Neuron (in vitro differentiated cells): ENCODE results near the gene CPOX.

Source experiments
- H2AFZ ChIP-seq: one replicate; pipeline ENCODE4 v1.6.1; 2013; ENCODE audit warnings: low read depth, mild to moderate bottlenecking, inconsistent platforms, low read length, moderate library complexity
- H3K27me3 ChIP-seq: one replicate; pipeline ENCODE4 v1.6.1; 2013; ENCODE audit warnings: low read length; ENCODE audit not compliant: insufficient read depth
- H3K36me3 ChIP-seq: one replicate; pipeline ENCODE4 v1.6.1; 2013; ENCODE audit warnings: low read length; ENCODE audit not compliant: insufficient read depth
- H3K4me1 ChIP-seq: one replicate; pipeline ENCODE4 v1.6.1; 2013; ENCODE audit warnings: low read length; ENCODE audit not compliant: insufficient read depth
- H3K4me3 ChIP-seq: 2 replicates; pipeline ENCODE4 v1.5.1; 2013; ENCODE audit warnings: mild to moderate bottlenecking, low read length, moderate library complexity
- H3K9me3 ChIP-seq: one replicate; pipeline ENCODE4 v1.6.1; 2013; ENCODE audit warnings: low read length

The CPOX gene

DNA sequence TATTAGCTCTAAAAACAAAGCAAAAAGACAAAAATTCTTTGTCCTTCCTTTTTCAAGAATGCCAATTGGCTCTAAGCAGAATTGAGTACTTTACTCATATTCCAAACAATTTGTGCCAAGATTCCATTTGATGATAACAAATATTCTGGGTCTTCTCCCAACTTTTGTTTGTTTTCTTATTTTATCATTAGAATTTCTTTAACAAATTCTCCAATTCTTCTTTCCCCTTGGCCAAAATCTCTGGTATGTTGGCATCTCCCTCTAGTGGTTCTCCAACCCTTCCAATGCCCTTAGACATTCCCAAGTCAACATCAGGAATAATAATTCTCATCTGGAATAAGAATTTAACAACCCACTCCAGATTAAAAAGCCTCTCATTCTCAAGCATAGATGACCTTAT lies 5.3 kb downstream of the CPOX start:
- Histone ChIP-seq H3K9me3 (peaks cover 3% of the 10 kb centered on the region), H2AFZ (no peak overlapping the region), H3K4me1 (peaks cover 10% of the 10 kb centered on the region), H3K4me3 (no peak overlapping the region), H3K36me3 (peaks cover 42% of the 10 kb centered on the region), H3K27me3 (no peaks in the 10 kb centered on the region)

DNA sequence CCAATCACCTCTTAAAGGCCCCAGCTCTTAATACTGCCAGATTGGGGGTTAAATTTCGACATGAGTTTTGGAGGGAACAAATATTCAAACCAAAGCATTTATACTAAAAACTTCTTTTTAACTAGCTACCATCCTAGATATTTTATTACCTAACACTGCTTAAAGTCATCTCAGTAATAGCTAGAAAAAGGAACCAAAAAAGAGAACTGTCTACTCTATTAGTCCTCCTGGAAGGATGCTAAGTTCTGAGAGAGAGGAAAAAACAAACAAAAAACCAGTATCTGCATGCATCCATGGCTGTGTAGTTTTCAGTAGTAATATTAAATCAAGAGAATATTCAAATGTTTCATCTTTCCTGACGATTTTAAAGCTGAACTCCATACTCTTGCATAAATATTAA lies 5.8 kb downstream of the CPOX start:
- H3K4me3 ChIP-seq, result no peak overlapping the region
- H3K36me3 ChIP-seq, result peaks cover 42% of the 10 kb centered on the region
- H3K4me1 ChIP-seq, result peaks cover 8% of the 10 kb centered on the region
- H2AFZ ChIP-seq, result no peak overlapping the region
- H3K9me3 ChIP-seq, result peaks cover 3% of the 10 kb centered on the region
- H3K27me3 ChIP-seq, result no peaks in the 10 kb centered on the region

GRCh38 chr3:98584547-98584946 lies 8.9 kb downstream of the CPOX start:
- H3K4me3 ChIP-seq, result no peak overlapping the region
- H3K9me3 ChIP-seq, result peaks cover 3% of the 10 kb centered on the region
- H3K36me3 ChIP-seq, result peaks cover 42% of the 10 kb centered on the region
- H3K4me1 ChIP-seq, result no peaks in the 10 kb centered on the region
- no peak overlapping the region for H2AFZ ChIP-seq
- H3K27me3 ChIP-seq, result no peaks in the 10 kb centered on the region

DNA sequence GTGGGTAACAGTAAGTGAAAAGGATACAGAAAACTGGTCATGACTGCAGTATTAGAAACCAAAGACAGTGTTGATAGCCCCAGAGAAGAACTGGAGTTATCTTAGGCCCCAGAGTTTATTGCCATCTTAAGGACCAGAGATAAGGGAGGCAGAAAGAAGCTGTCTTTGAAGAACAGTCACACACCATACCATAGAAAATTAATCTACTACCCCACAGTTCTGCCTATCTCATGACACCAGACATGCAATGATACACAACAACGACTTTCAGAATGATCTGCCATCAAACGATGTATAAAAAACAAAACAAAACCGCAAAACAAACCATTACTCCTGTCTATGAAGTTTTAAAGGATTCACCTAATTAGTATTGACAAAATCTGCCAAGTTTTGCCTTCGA lies 9.6 kb downstream of the CPOX start:
- H3K27me3 ChIP-seq, result no peaks in the 10 kb centered on the region
- peaks cover 42% of the 10 kb centered on the region for H3K36me3 ChIP-seq
- no peak overlapping the region for H3K4me3 ChIP-seq
- no peak overlapping the region for H2AFZ ChIP-seq
- peaks cover 3% of the 10 kb centered on the region for H3K9me3 ChIP-seq
- H3K4me1 ChIP-seq, result no peaks in the 10 kb centered on the region

DNA sequence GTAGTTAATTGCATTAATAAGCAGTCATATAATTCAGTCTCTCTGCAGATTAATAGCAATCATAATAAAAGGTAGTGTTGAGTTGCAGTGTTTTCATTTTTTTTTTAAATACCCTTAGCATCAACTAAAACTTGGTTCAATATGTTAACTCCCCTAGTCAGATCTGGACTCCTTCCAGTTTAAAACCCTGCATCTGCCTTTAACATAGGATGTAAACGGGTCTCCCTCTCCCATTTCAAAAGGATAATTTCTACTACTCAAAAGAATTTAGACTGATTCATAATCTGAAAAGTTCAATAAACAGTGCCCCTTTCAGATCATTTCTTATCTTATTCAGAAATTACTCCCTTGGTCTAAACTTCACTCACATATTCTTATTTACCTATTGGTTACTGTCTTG lies 11.4 kb downstream of the CPOX start:
- Histone ChIP-seq H3K36me3 (peaks cover 39% of the 10 kb centered on the region), H3K9me3 (peaks cover 3% of the 10 kb centered on the region), H3K27me3 (no peaks in the 10 kb centered on the region), H2AFZ (no peak overlapping the region), H3K4me3 (no peak overlapping the region), H3K4me1 (no peaks in the 10 kb centered on the region)

GRCh38 chr3:98581474-98581873 lies 11.9 kb downstream of the CPOX start:
- H2AFZ ChIP-seq, result no peak overlapping the region
- H3K27me3 ChIP-seq, result no peaks in the 10 kb centered on the region
- H3K4me3 ChIP-seq, result no peak overlapping the region
- peaks cover 39% of the 10 kb centered on the region for H3K36me3 ChIP-seq
- no peaks in the 10 kb centered on the region for H3K4me1 ChIP-seq
- peaks cover 3% of the 10 kb centered on the region for H3K9me3 ChIP-seq

GRCh38 chr3:98580401-98581386 lies 12.7 kb downstream of the CPOX start:
- no peaks in the 10 kb centered on the region for H3K27me3 ChIP-seq
- peaks cover 35% of the 10 kb centered on the region for H3K36me3 ChIP-seq
- peaks cover 3% of the 10 kb centered on the region for H3K9me3 ChIP-seq
- no peak overlapping the region for H3K4me3 ChIP-seq
- no peaks in the 10 kb centered on the region for H3K4me1 ChIP-seq
- no peak overlapping the region for H2AFZ ChIP-seq

DNA sequence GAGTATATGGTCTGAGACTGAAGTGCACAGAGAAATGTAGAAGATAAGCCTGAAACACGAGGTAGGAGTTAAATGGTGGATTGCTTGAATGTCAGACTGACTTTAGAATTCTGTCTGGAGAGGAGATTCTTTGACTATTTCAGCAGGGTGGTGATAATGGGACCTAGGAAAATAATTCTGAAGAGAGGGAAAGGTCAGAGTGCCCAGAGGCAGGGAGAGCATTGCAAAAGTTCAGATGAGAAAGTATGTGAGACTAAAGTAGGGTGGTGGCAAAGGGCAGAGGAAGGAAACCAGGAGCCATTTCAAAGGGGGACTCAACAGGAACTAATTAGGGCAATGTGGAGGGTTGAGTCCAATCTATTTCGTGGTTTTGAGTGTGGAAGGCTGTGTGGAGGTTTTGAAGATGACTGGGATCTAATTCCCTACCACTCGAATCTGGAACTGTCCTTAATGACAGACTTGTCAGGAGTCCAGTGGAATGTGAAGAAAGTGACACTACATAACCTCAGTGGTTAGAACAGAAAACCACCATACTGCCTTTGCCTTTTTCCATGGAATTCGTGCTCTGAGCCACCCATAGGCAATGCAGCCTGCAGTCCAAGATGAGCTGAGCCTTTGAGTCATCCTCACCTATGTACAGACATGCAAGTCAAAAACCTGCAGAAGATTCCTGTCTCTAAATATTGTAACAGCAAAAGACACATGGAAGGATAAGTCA lies 16.1 kb downstream of the CPOX start:
- no peaks in the 10 kb centered on the region for H3K9me3 ChIP-seq
- H3K36me3 ChIP-seq, result peaks cover 20% of the 10 kb centered on the region
- no peak overlapping the region for H3K4me3 ChIP-seq
- no peaks in the 10 kb centered on the region for H3K4me1 ChIP-seq
- H2AFZ ChIP-seq, result no peak overlapping the region
- no peaks in the 10 kb centered on the region for H3K27me3 ChIP-seq

GRCh38 chr3:98574132-98574531 lies 19.3 kb downstream of the CPOX start:
- Histone ChIP-seq H3K27me3 (no peaks in the 10 kb centered on the region), H2AFZ (no peak overlapping the region), H3K9me3 (no peaks in the 10 kb centered on the region), H3K36me3 (peaks cover 10% of the 10 kb centered on the region), H3K4me1 (no peaks in the 10 kb centered on the region), H3K4me3 (no peak overlapping the region)

DNA sequence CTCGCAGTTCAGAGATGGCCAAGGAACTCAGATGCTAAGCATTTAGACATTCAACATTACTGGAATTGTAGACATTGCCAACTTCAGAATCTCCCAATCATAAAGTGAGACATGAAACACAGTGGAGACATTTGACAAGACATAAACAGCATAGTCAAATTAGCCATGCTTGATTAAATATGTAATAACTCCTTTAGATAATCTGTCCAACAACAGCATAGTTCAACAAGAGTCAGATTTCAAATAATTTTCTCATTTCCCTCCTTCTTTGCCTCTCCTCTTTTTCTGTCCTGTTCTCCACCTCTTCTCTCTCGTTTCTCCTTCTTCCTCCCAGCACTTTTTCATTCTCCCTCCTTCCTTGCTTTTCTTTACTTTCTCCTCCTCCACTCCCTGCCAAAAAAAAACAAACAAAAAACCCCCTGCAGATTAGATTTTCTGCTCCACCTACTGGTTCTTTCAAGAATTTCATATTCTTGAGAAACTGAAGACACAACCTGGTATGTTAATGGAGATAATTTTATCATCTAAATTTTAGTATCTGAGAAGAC lies 20.2 kb downstream of the CPOX start:
- no peaks in the 10 kb centered on the region for H3K4me1 ChIP-seq
- no peak overlapping the region for H3K4me3 ChIP-seq
- H3K27me3 ChIP-seq, result no peaks in the 10 kb centered on the region
- H2AFZ ChIP-seq, result no peak overlapping the region
- H3K9me3 ChIP-seq, result no peaks in the 10 kb centered on the region
- peaks cover 5% of the 10 kb centered on the region for H3K36me3 ChIP-seq

DNA sequence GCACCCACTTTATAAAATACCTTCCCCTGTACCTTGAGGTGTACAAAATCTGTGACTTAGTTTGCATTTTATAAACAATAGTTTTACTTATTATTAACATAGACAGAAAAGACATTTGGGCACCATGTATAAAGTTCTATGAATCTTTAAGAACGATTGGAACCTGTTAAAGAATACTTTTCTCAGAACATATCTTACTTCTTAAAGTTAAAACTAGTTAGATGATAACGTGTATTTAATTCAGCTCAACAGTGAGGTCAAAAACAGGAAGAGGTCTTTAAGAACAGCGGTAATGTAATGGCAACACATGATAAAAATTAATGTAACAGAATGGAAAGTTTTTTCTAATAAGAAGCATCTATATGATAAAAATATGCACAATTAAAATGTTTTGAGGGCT lies 25.0 kb downstream of the CPOX start:
- no peaks in the 10 kb centered on the region for H3K36me3 ChIP-seq
- no peaks in the 10 kb centered on the region for H3K4me1 ChIP-seq
- no peak overlapping the region for H3K4me3 ChIP-seq
- no peaks in the 10 kb centered on the region for H3K9me3 ChIP-seq
- H2AFZ ChIP-seq, result no peak overlapping the region
- H3K27me3 ChIP-seq, result no peaks in the 10 kb centered on the region

GRCh38 chr3:98567666-98568270 lies 25.6 kb downstream of the CPOX start:
- no peak overlapping the region for H3K4me3 ChIP-seq
- no peaks in the 10 kb centered on the region for H3K36me3 ChIP-seq
- H2AFZ ChIP-seq, result no peak overlapping the region
- no peaks in the 10 kb centered on the region for H3K9me3 ChIP-seq
- no peaks in the 10 kb centered on the region for H3K4me1 ChIP-seq
- H3K27me3 ChIP-seq, result no peaks in the 10 kb centered on the region

DNA sequence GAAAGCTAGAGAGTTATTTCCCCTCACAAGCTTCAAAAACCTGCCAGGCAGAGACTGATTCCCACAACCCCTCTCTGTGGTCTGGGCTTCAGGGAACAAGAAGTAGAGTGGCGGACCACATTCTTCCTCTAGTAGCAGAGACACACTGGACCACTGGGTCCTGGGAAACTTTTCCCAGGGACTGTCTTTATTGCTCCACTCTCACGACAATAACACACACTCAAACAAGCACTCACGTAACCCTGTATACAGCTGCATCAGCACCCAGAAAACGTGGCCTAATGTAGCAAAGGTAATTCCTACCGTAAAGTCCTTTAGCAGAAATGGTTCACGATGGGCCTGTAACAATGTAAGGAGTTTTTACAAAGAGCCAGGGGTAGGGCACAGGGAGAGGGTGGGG lies 27.6 kb downstream of the CPOX start:
- Histone ChIP-seq H3K36me3 (no peaks in the 10 kb centered on the region), H3K4me3 (no peak overlapping the region), H2AFZ (no peak overlapping the region), H3K4me1 (no peaks in the 10 kb centered on the region), H3K9me3 (no peaks in the 10 kb centered on the region), H3K27me3 (no peaks in the 10 kb centered on the region)
